Coronary artery (tissue), 2 donors: Measurements from ENCODE around the gene PNPLA2.
A peak's percentile ranks its signal among the peaks of the same experiment; 100 is the strongest.

ENCODE experiments used
- DNase-seq: peaks from one replicate; pipeline ENCODE4 v3.0.0-alpha.2; 2017; ENCODE audit warnings: low spot score
- H3K27ac ChIP-seq, 2 donors: fragments of 200-600 bp; sonication (generic); one replicate each; pipeline ENCODE4 v1.5.1; 2016 to 2019
- H3K4me3 ChIP-seq: fragments of 200-600 bp; sonication (generic); 2 replicates; pipeline ENCODE4 v1.5.1; 2016; ENCODE audit warnings: mild to moderate bottlenecking, moderate library complexity
- TF ChIP-seq, protein P1 (sequence below): fragments of 200-600 bp; sonication (generic); IDR thresholded peaks from one replicate; pipeline ENCODE4 v1.5.1; 2019; ENCODE audit warnings: antibody characterized with exemption

Gene PNPLA2

DNA sequence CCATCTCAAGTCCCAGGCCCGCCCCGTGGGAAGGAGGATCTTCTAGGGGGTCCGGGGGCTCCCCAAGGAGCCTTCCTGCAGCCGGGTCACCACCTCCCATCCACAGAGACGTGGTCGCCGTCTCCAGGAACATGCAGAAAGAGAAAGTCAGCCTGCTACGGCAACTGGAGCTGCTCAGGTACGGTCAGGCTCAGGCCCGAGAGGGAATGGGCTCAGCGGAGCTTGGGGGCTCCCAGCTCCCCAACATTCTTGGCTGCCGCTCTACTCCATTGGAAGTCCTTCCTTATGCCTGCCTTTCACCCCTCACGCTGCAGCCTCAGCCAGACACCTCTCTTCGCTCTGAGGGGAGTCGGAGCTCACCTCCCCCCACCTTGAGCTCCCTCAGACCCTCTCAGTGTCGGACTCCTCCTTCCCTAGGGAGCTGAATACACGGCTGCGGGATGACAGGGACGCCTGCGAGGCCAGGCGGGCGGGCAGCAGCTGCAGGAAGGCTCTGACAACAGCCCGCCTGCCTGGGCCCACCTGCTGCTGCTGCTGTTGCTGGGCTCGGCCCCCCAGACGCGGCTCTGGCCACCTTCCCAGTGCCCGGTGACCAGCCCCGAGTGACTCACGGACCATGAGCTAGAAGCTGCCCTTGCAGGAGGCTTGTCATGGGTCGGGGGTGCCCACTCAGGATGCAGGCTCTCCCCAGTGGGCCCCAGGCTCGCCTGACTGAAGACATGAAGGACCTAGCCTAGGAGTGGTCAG lies 12.6 kb downstream of the PNPLA2 start:
- DNase-seq = no peak
- Histone ChIP-seq H3K4me3 (peak overlapping the region; percentile 69), H3K27ac (no peak overlapping the region)
- TF ChIP-seq, protein P1, sequence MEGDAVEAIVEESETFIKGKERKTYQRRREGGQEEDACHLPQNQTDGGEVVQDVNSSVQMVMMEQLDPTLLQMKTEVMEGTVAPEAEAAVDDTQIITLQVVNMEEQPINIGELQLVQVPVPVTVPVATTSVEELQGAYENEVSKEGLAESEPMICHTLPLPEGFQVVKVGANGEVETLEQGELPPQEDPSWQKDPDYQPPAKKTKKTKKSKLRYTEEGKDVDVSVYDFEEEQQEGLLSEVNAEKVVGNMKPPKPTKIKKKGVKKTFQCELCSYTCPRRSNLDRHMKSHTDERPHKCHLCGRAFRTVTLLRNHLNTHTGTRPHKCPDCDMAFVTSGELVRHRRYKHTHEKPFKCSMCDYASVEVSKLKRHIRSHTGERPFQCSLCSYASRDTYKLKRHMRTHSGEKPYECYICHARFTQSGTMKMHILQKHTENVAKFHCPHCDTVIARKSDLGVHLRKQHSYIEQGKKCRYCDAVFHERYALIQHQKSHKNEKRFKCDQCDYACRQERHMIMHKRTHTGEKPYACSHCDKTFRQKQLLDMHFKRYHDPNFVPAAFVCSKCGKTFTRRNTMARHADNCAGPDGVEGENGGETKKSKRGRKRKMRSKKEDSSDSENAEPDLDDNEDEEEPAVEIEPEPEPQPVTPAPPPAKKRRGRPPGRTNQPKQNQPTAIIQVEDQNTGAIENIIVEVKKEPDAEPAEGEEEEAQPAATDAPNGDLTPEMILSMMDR = no peak

DNA sequence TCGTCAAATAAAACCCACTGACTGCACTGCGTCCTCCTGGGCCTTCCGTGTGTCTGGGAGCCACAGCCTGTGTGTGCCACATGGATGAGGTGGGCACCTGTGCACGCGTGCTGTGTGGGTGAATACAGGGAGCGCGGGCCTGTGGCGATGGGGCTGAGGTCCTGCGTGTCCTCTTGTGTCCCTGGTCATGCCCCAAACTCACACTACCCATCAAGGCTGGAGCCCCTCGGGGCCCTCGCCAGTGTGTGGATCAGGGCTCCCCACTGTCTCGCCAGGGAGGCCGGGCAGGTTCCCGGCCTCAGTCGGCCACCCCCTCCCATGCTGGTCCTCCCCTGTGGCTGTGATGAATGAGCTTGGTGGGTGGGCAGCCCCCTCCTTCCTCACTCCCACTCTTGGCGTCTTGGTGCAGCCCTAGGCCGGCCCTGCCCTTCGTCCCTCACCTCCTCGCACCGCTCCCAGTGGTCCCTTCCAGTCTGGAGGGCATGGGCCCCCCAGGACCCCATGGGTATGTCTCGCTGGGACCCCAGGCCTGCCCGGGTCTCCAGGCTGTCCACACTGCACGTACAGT lies 13.3 kb downstream of the PNPLA2 start:
- peak overlapping the region; percentile 76 for H3K4me3 ChIP-seq
- peak overlapping the region; percentile 92 to 99 for H3K27ac ChIP-seq
- DNase-seq = no peak
- TF ChIP-seq, protein P1 = no peak

DNA sequence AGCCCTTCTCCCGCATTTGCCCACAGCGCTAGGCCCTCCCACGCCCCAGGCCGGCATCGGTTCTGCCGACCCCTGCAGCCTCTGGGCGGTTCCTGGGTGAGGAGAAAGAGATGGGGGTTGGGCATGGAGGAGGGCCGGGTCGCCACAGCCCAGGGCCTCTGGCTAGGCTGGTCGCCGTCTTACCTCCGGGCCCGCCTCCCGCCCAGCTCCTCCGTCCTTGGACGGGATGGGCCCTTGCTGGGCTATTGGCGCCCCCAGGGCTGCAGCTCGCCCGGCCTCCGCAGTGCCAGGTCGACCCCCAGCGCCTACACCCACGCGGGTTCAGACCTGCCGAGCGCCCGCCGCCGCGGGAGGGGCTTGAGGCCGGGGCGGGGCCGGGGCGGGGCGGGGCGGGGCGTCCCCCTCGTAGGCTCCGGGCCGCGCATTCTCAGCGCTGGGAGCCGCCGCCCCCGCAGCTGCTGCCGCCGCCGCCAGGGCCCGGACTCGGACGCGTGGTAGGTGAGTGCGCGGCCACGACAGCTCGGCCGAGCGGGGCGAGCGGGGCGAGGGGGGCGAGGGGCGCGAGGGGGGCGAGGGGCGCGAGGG lies 13.9 kb downstream of the PNPLA2 start, which contains the start of gene CD151:
Gene CD151 (plus strand): TSS at position 424 of the 585 bp plus-strand sequence. CDS start 3,118 bp downstream, outside the sequence.
- Histone ChIP-seq H3K4me3 (peak within 1 kb of the TSS; percentile 76), H3K27ac (peak within 1 kb of the TSS; percentile 92 to 99)
- DNase-seq = no peak

DNA sequence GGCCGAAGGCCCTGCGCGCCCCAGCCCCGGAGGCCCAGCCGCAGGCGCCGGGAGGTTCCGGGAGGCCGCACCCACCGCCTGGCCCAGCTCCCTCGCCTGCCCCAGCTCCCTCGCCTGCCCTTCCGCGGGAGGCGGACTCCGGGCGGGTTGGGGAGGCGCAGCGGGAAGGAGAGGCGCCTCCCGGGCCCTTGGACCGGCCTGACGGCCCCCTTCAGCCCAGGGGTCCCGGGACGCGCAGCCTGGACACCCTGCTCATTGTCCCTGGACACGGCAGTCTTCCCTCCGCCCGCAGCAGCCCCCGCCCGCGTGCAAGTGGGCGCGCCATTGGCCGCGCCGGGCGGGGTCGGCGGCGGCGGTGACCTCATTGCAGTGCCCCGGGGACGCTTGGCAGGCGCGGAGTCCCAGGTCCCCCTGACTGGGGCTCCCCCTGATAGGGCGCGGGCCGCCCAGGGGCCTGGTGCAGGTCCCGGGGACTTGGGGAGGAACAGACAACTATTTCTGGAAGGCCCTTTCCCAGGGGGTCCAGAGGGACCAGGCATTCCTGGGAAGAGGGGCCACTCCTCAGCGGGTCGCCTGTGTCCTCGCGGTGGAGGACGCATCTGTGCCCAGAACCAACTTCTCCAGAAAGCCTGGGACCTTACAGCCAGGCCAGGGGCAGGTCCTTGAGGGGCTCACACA lies 14.5 kb downstream of the PNPLA2 start:
- Histone ChIP-seq H3K4me3 (peak overlapping the region; percentile 76), H3K27ac (peak overlapping the region; percentile 92 to 99)
- TF ChIP-seq, protein P1 = no peak
- DNase-seq = no peak

More for the DNA sequence above, 13.9 kb downstream of the PNPLA2 start, which contains the start of gene CD151:
- TF ChIP-seq, protein P1 = no peak

DNA sequence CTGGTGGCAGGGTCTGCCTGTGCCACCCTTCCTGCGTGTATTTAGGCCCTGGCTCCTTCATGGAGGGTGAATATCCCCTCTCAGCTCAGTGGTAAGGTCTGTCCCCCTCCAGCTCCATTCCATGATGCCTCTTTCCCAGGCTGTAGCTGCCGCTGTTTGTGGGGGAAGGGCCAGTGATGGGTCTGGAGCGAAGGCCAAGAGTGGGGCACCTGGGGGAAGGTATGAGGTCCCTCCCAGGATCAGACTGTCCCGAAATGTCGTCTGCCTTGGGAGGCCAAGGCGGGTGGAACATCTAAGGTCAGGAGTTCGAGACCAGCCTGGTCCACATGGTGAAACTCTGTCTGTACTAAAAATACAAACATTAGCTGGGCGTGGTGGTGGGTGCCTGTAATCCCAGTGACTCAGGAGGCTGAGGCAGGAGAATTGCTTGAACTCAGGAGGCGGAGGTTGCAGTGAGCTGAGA lies 15.2 kb downstream of the PNPLA2 start:
- H3K27ac ChIP-seq = peak overlapping the region; percentile 92 to 99
- no peak for DNase-seq
- TF ChIP-seq, protein P1 = no peak
- H3K4me3 ChIP-seq = peak overlapping the region; percentile 76

DNA sequence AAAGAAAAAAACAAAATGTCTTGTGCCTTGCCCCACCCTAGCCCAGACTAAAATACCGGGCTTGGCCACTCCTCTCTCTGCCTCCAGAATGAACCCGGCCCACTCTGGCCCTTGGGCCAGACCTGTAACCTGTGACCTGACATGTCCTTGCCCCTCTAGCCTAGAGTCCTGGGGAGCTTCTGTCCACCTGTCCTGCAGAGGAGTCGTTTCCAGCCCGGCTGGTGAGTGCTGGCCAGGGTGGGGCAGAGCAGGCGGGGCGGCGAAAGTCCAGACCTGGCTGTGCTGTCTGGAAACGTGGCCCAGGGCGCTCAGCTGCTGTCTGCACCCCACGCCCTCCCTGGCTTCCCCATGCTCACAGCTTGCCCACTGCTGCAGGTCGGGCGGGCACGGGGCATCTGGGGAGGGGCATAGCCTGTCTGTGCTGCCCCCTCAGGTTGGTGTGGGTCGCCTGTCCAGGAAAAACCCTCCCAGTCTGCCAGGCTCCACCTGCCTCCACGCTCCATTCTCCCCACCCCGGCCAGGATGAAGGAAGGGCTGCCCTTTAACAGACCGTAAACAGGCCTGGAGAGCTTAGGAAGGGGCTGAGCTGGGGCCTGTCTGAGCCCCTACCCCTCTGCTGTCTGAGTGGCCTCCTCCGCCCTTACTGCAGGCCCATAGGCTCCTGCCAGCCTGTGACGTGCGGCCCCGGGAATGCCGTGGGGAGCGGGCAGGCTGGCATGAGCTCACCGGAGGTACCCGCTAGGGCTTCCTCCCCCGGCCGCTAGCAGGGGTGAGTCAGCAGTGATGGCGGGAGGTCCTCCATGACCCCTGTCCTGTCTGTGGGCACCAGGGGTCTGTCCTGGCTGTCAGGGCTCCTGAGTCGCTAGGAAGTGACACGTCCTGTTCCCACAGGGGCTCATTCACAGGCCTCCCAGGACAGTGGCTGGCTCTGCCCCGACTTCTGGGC lies 15.9 kb downstream of the PNPLA2 start:
- DNase-seq = peak; percentile 94
- H3K4me3 ChIP-seq = peak overlapping the region; percentile 76
- H3K27ac ChIP-seq = peak overlapping the region; percentile 92 to 99
- TF ChIP-seq, protein P1 = no peak
